ENCODE results near the gene RPL3. TPM values are rescaled to one million over a fixed set of nuclear protein-coding genes. Genes with fewer than 3 reads are reported as not detected.

Gene RPL3
- polyA plus RNA-seq, 5 donors: 3,307 to 4,039 (median 3,557) TPM

- no peak for DNase-seq
Measured at GRCh38 chr22:39287076-39287725, 32.2 kb downstream of the RPL3 start.

GRCh38 chr22:39284983-39285382 is 34.4 kb downstream of the RPL3 start:
- DNase-seq: no peak

- DNase-seq: no peak
Measured at GRCh38 chr22:39284142-39284980, 35.1 kb downstream of the RPL3 start.

- DNase-seq: no peak
Measured at GRCh38 chr22:39283322-39284141, 35.9 kb downstream of the RPL3 start.

- DNase-seq: no peak
Measured at GRCh38 chr22:39282645-39283321, 36.6 kb downstream of the RPL3 start.

GRCh38 chr22:39281126-39281525 is 38.3 kb downstream of the RPL3 start:
- no peak for DNase-seq

- DNase-seq: no peak
Measured at GRCh38 chr22:39280250-39280649, 39.2 kb downstream of the RPL3 start.

GRCh38 chr22:39279170-39279850 is 40.1 kb downstream of the RPL3 start:
- no peak for DNase-seq

GRCh38 chr22:39278040-39278439 is 41.4 kb downstream of the RPL3 start:
- no peak for DNase-seq

- DNase-seq: no peak
Measured at GRCh38 chr22:39277142-39277607, 42.2 kb downstream of the RPL3 start.

GRCh38 chr22:39276440-39277141 is 42.8 kb downstream of the RPL3 start:
- no peak for DNase-seq

GRCh38 chr22:39275814-39276439 is 43.5 kb downstream of the RPL3 start:
- DNase-seq: no peak

- DNase-seq: no peak
Measured at GRCh38 chr22:39273950-39274887, 45.2 kb downstream of the RPL3 start.

GRCh38 chr22:39270792-39271191 is 48.6 kb downstream of the RPL3 start:
- DNase-seq: no peak

GRCh38 chr22:39270280-39270679 is 49.1 kb downstream of the RPL3 start:
- no peak for DNase-seq

GRCh38 chr22:39269095-39269790 is 50.2 kb downstream of the RPL3 start:
- DNase-seq: no peak

GRCh38 chr22:39268645-39269044 is 50.8 kb downstream of the RPL3 start:
- DNase-seq: no peak

GRCh38 chr22:39267974-39268373 is 51.4 kb downstream of the RPL3 start:
- no peak for DNase-seq
